Smooth muscle cell (in vitro differentiated cells): ENCODE data around the gene CSK. TPM values are rescaled to one million over a fixed set of nuclear protein-coding genes. Genes with fewer than 3 reads are reported as not detected.
A peak's percentile ranks its signal among the peaks of the same experiment; 100 is the strongest.

Experiments
- DNase-seq: peaks from one replicate; lab custom pipeline; 2025; ENCODE audit not compliant: unreplicated experiment; lab: John Stamatoyannopoulos, UW
- H2AFZ ChIP-seq: fragments of 200-600 bp; sonication (generic); 2 replicates; pipeline ENCODE4 v1.6.0; 2016; ENCODE audit warnings: antibody characterized with exemption, low read depth, mild to moderate bottlenecking
- H3F3A ChIP-seq: fragments of 200-600 bp; sonication (generic); 2 replicates; pipeline ENCODE4 v1.6.0; 2017; ENCODE audit warnings: antibody characterized with exemption, low read depth
- H3K27ac ChIP-seq: fragments of 200-600 bp; sonication (generic); 2 replicates; pipeline ENCODE4 v1.5.1; 2016; ENCODE audit warnings: low read depth, mild to moderate bottlenecking
- H3K27me3 ChIP-seq: fragments of 200-600 bp; sonication (generic); 2 replicates; pipeline ENCODE4 v1.6.1; 2016; ENCODE audit warnings: low read depth, mild to moderate bottlenecking
- H3K36me3 ChIP-seq: fragments of 200-600 bp; sonication (generic); 2 replicates; pipeline ENCODE4 v1.5.1; 2016; ENCODE audit warnings: low read depth
- H3K4me1 ChIP-seq: fragments of 200-600 bp; sonication (generic); 2 replicates; pipeline ENCODE4 v1.5.1; 2016; ENCODE audit warnings: low read depth
- H3K4me2 ChIP-seq: fragments of 200-600 bp; sonication (generic); 2 replicates; pipeline ENCODE4 v1.6.0; 2016; ENCODE audit warnings: mild to moderate bottlenecking
- H3K4me3 ChIP-seq: fragments of 200-600 bp; sonication (generic); 2 replicates; pipeline ENCODE4 v1.5.1; 2016; ENCODE audit warnings: mild to moderate bottlenecking
- H3K79me2 ChIP-seq: fragments of 200-600 bp; sonication (generic); 2 replicates; pipeline ENCODE4 v1.6.0; 2016; ENCODE audit warnings: low read depth, mild to moderate bottlenecking
- H3K9ac ChIP-seq: fragments of 200-600 bp; sonication (generic); 2 replicates; pipeline ENCODE4 v1.6.0; 2016; ENCODE audit warnings: low read depth
- H3K9me3 ChIP-seq: fragments of 200-600 bp; sonication (generic); replicated peaks from 2 replicates; pipeline ENCODE4 v1.5.1; 2016; ENCODE audit warnings: low read depth
- H4K20me1 ChIP-seq: fragments of 200-600 bp; sonication (generic); 2 replicates; pipeline ENCODE4 v1.6.0; 2016; ENCODE audit warnings: low read depth
- WGBS: methylation state at CpG from one replicate; pipeline ENCODE4 v1.1.7; 2016; ENCODE audit warnings: low lambda C conversion rate; 5-methylcytosine and 5-hydroxymethylcytosine counted together
- polyA plus RNA-seq: library from polyadenylated mRNA; unstranded; fragments of >200 nt; fragmentation: Nextera tagmentation; extraction: Ambion mirVana; gene quantifications from 2 replicates; pipeline ENCODE4 v1.2.1, GENCODE V29; 2016
- total RNA-seq: library from RNA; depleted of rRNA; stranded (reverse); fragments of >200 nt; gene quantifications from 2 replicates; pipeline ENCODE4 v1.2.3, GENCODE V29; 2014
- TF ChIP-seq, protein P1 (sequence below): fragments of 200-600 bp; sonication (generic); IDR thresholded peaks from 2 replicates; pipeline ENCODE4 v1.5.1; 2017; ENCODE audit warnings: borderline replicate concordance, mild to moderate bottlenecking, antibody characterized with exemption; ENCODE audit not compliant: insufficient read depth, poor library complexity, severe bottlenecking

Gene CSK
- total and polyA plus RNA-seq, 2 experiments from 2014 or later: 16.5 to 19.6 TPM

DNA sequence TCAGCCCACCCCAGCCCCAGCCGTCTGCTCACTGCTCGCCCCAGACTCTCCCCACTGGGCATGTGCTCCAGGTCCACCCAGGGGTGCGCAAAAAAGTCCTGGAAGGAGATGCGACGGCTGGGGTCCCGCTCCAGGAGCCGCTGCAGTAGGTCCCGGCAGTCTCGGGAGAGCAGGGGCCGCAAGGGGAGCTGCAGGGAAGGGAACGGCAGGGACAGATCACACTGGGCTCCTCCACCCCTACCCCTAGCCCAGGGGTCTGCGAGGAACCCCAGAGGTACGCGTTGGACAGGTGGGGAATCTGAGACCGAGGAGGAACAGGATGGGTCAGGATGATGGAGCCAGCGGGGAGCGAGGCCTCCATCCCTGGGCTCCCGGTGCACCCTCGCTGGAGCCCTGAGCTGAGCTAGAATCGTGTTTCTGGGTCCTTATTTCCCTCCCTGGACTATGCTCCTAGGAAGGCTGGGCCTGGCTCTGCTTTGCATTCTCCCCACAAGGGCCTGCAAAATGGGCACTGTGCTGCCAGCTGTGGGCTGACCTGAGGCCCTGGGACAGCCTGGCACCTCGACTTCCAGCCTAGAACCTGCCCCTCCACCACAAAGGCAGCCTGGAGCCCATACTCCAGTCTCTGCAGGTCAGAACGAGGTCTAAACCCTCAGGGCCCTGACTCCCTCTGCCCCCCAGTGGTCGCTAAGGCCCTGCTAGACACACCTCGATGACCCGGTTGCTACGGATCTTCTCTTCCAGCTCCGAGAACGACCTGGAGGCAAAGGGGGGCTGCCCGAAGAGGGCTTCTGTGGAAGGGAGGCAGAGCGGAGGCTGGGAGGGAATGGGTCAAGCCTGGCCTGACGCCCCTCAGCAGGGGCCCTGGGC lies 57.9 kb downstream of the CSK start:
- Histone ChIP-seq H3K79me2 (no peaks in the 10 kb centered on the region), H3F3A (peaks cover 4% of the 10 kb centered on the region), H3K4me3 (no peak overlapping the region), H3K4me1 (peaks cover 16% of the 10 kb centered on the region), H3K27me3 (no peaks in the 10 kb centered on the region), H4K20me1 (no peaks in the 10 kb centered on the region), H3K9me3 (no peaks in the 10 kb centered on the region), H3K9ac (no peak overlapping the region), H2AFZ (no peak overlapping the region), H3K27ac (no peak overlapping the region), H3K4me2 (no peak overlapping the region), H3K36me3 (no peaks in the 10 kb centered on the region)
- WGBS: 86% methylated on average over 30 of the region's 31 CpGs
- no peak for DNase-seq
- TF ChIP-seq, protein P1, sequence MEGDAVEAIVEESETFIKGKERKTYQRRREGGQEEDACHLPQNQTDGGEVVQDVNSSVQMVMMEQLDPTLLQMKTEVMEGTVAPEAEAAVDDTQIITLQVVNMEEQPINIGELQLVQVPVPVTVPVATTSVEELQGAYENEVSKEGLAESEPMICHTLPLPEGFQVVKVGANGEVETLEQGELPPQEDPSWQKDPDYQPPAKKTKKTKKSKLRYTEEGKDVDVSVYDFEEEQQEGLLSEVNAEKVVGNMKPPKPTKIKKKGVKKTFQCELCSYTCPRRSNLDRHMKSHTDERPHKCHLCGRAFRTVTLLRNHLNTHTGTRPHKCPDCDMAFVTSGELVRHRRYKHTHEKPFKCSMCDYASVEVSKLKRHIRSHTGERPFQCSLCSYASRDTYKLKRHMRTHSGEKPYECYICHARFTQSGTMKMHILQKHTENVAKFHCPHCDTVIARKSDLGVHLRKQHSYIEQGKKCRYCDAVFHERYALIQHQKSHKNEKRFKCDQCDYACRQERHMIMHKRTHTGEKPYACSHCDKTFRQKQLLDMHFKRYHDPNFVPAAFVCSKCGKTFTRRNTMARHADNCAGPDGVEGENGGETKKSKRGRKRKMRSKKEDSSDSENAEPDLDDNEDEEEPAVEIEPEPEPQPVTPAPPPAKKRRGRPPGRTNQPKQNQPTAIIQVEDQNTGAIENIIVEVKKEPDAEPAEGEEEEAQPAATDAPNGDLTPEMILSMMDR: no peak

DNA sequence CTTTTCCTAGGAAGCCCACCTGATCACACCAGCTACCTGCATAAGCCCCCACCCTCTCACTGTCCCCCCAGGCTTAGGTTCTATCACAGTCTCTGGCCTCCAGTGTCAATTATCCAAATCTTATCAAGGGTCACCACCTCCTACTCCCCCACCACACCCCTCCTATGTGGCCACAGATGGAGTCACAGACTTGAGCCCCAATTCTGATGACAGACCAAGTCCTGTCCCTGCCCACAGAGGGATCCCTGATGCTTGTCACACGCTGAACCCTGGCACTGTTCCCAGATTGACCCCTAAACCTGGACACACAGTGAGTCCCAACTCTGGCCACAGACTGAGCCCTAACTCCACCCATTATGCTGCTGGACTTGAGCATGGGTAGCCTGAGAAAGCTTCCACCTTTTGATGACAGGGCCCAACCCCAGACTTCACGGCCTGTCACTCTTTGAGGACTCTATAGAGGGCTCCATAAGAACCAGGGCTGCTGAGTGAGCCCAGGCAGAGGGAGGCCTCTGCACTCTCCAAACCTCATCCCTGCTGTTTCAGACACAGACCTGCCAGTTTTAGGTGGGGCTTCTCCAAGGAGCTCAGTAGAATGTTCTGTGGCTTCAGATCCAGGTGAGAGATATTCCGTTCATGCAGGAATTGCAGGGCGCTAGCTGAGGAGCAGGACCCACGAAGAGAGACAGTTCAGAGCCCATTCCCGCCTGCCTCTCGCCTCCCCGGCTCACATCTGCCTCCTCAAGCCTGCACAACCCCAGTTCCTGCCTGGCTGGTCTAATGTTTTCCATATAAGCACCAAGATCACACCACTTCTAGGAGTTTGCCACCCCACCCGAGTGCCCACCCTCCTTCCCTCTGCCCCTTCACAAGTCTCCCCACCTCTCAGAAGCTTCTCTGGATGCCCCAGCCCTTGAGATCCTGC lies 59.2 kb downstream of the CSK start:
- H3K36me3 ChIP-seq: no peaks in the 10 kb centered on the region
- no peak overlapping the region for H3K4me3 ChIP-seq
- DNase-seq: no peak
- WGBS: 94% methylated on average over 9 of the region's 9 CpGs
- H4K20me1 ChIP-seq: no peaks in the 10 kb centered on the region
- H3K9ac ChIP-seq: no peak overlapping the region
- no peak overlapping the region for H3K27ac ChIP-seq
- H3F3A ChIP-seq: peaks cover 4% of the 10 kb centered on the region
- no peak overlapping the region for H2AFZ ChIP-seq
- no peaks in the 10 kb centered on the region for H3K79me2 ChIP-seq
- no peak overlapping the region for H3K4me2 ChIP-seq
- H3K4me1 ChIP-seq: peaks cover 16% of the 10 kb centered on the region
- no peaks in the 10 kb centered on the region for H3K27me3 ChIP-seq
- H3K9me3 ChIP-seq: no peaks in the 10 kb centered on the region
- TF ChIP-seq, protein P1: no peak

DNA sequence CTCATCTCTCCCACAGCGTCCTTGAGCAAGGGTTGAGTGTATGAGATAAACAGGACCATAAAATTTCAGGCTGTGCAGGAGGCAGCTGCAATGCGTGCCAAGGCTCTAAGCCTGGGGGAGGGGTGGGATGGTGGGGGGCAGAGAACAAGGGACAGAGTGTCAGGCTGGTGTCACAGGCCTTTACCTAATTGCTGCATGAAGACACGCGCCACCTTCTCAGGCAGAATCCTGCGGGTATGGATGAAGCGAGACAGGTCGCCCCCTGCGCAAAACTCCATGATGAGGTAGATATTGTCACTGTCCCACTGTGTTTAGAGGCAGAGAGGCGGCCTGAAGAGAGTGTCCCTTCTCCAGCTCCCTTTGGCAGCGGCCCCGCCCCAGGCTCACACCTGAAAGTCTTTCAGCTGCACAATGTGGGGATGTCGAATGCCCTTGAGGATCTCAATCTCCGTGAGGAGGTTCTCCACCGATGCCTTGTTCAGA lies 60.1 kb downstream of the CSK start:
- peak overlapping the region; percentile 100 for H3K4me3 ChIP-seq
- no peaks in the 10 kb centered on the region for H4K20me1 ChIP-seq
- no peaks in the 10 kb centered on the region for H3K79me2 ChIP-seq
- WGBS: 86% methylated on average over 14 of the region's 14 CpGs
- H3K9ac ChIP-seq: peak overlapping the region; percentile 73
- peak overlapping the region; percentile 99 for H3K4me2 ChIP-seq
- H2AFZ ChIP-seq: no peak overlapping the region
- H3F3A ChIP-seq: peaks cover 4% of the 10 kb centered on the region
- no peak overlapping the region for H3K27ac ChIP-seq
- TF ChIP-seq, protein P1: no peak
- DNase-seq: no peak
- H3K4me1 ChIP-seq: peaks cover 16% of the 10 kb centered on the region
- no peaks in the 10 kb centered on the region for H3K27me3 ChIP-seq
- no peaks in the 10 kb centered on the region for H3K36me3 ChIP-seq
- no peaks in the 10 kb centered on the region for H3K9me3 ChIP-seq
